AG10803 (cell line): ENCODE measurements around the gene RIN1.

Experiments
- DNase-seq: peaks from one replicate; pipeline ENCODE4 v3.0.0; 2010; ENCODE audit warnings: low read depth
- H3K4me3 ChIP-seq: 2 replicates; pipeline ENCODE4 v1.5.1; 2011; ENCODE audit warnings: mild to moderate bottlenecking, low read length, control low read depth
- TF ChIP-seq, protein P1 (sequence below): conservative IDR thresholded peaks from 2 replicates; pipeline ENCODE4 v1.5.1; 2011; ENCODE audit warnings: mild to moderate bottlenecking, low read length, control low read depth, inconsistent platforms

RIN1 gene

DNA sequence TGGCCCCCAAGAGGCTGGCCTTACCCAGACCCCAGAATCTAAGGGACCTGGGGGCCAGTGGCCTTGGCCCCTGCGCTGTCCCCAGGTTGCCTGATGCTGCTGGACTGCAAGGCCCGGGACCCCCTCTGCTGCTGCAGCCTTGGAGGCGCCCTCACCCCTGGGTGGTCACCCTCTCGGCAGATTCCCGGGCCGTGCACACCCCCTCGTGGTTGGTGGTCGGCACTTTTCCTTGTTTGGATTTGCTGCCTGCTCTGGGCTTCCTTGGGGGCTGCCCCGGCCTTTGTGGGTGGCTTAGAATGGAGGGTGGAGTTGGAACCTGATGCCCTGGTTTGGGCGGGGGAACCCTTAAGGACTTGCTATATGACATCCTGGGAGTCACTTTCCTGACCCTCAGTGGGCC, 5.3 kb downstream of the RIN1 start:
- TF ChIP-seq, protein P1, sequence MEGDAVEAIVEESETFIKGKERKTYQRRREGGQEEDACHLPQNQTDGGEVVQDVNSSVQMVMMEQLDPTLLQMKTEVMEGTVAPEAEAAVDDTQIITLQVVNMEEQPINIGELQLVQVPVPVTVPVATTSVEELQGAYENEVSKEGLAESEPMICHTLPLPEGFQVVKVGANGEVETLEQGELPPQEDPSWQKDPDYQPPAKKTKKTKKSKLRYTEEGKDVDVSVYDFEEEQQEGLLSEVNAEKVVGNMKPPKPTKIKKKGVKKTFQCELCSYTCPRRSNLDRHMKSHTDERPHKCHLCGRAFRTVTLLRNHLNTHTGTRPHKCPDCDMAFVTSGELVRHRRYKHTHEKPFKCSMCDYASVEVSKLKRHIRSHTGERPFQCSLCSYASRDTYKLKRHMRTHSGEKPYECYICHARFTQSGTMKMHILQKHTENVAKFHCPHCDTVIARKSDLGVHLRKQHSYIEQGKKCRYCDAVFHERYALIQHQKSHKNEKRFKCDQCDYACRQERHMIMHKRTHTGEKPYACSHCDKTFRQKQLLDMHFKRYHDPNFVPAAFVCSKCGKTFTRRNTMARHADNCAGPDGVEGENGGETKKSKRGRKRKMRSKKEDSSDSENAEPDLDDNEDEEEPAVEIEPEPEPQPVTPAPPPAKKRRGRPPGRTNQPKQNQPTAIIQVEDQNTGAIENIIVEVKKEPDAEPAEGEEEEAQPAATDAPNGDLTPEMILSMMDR = no peak
- no peak overlapping the region for H3K4me3 ChIP-seq
- DNase-seq = no peak

DNA sequence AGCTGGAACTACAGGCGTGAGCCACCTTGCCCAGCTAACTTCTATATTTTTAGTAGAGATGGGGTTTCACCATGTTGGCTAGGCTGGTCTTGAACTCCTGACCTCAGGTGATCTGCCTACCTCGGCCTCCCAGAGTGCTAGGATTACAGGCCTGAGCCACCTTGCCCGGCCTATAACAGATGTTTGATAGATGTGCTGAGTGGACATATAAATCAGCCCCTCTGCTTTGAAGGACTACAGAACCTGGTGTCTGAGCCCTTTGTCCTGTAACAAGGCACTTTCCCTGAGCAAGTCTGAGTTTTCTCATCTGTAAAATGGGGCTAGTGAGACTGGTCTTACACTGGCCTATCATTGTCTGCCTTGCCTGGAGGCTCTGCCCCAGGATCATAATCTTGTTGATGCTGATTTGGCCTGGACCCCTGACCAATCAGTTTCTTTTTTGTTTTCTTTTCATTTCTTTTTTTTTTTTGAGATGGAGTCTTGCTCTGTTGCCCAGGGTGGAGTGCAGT, 7.0 kb downstream of the RIN1 start:
- H3K4me3 ChIP-seq = no peak overlapping the region
- TF ChIP-seq, protein P1 = no peak
- no peak for DNase-seq

DNA sequence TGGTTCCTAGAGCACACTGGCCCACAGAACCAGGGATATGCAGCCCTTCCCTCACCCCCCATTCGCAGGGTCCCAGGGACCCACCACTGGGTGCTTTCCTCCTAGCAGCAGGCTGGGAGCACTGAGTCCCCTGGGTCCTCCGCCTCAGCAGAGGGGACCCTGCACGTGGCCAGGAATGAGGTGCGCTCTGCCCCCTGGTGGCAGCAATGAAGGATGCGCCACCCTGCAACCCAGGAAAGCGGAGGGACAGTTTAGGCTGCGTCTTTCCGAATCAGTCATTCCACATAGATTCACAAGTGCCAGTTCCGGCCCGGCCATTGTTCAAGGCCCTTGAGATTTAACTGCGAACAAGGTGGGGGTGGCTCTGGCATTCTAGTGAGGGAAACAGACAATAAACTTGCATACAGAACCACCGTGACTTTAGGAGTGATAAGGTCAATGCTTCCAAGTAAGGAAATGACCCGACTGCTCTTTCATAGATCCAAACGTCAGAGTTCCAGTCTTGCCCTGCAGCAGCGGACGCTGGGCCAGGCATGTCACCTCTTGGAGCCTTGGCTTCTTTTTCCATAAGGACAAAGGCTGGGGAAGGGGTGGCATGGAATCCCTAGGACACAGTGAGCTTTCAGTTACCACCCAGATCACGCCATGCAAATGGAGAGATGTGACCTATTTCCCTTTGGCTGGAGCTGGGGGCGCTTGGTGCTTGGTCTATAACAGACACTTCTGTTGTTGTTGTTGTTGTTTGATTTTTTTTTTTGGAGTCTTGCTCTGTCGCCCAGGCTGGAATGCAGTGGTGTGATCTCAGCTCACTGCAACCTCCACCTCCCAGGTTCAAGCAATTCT, 7.7 kb downstream of the RIN1 start:
- TF ChIP-seq, protein P1 = peak; percentile 92
- H3K4me3 ChIP-seq = peak overlapping the region; percentile 2
- DNase-seq = peak; percentile 75

DNA sequence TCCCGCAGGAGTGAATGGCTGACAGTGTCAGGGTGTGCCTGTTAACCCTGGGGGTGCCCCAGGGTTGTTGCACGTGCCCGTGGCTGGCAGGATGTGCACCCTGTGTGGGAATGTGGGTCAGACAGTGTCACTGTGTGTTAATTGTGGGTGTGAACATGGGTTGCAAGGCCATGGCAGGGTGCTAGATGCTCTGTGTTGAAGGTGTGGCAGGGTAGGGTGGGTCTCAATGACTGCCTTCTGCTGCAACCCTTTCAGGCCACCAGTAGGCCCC, 8.3 kb downstream of the RIN1 start:
- TF ChIP-seq, protein P1 = no peak
- H3K4me3 ChIP-seq = no peak overlapping the region
- DNase-seq = no peak

DNA sequence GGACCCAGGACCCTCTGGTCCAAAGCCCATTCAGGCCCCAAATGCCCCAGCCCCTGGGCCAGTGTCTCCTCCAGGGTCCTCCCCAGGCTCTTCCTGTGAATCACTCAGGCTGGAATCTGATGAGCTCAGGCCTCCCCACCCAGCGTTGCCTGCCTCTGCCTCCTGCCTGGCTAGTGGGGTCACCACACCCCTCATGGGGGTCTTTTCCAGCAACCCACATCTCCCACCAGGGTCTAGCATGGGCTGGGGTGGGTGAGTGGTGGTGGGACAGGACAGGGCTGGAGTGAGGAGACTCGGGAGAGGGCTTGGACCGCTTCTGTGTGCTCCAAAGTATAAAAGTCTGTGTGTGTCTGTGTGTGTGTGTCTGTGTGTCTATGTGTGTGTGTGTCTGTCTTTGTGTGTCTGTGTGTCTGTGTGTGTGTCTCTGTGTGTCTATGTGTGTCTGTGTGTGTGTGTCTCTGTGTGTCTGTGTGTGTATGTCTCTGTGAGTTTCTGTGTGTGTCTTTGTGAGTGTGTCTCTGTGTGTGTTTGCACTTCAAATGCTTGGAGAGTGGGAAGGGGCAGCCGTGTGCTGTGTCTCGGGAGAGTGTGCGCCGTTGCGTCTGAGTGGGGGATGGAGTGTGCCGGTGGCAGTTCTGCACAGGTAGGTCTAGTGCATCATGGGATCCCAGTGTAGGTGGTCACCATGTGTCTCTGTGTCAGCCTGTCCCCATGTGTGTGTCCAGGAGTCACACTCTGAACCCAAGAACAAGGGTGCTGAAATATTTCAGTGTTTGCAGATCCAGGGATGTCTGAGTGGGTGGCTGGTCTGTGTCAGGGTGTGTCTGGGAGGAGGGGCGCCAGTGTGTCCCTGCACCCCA, 8.8 kb downstream of the RIN1 start:
- peak; percentile 68 for DNase-seq
- H3K4me3 ChIP-seq = no peak overlapping the region; the same call in 1 of the 2 replicates
- TF ChIP-seq, protein P1 = 0 out of 2 replicates have a peak, but pooled peaks have one; percentile 17

DNA sequence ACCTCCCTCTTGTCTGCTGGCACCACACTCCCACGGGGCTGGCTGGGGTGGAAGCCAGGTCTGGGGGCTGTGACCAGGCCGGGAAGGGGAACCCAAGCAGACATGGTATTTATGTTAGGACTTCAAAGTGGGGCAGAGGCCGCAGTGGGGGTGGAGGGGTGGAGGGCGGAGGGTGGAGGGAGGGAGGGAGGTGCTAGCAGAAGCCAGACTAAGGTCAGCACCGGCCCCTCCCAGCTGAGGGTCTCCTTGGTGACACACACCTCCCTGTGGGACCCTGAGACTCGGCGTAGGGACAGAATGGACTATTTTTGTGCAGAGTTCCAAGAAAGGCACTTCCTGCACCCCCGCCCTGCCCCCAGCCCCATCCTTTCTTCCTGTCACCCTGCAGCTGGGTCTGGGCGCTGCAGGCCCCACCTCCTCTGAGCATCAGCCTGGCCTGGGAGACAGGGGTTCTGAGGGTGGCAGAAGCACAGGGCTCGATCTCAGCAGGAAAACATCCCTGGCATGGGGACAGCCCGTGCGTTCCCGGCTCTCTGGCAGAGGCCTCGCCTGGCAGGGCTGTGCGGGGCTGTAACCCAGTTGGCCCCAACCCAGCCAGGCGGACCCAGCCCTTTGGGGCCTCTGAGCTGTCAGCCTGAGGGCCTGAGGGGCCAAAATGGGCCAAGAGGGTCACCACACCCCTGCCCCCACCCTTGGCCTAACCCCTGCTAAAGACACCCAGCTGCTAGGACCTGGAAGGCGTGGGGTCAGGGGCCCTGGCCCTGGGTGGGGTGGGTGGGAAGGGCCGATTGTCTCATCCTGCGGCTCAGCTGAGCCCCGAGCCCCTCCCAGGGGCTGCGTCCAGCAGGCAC, 9.7 kb downstream of the RIN1 start:
- TF ChIP-seq, protein P1 = no peak
- H3K4me3 ChIP-seq = no peak overlapping the region; the same call in 1 of the 2 replicates
- DNase-seq = peak; percentile 77
